K562 (cell line): ENCODE measurements around the gene SLC39A11. TPM values are rescaled to one million over a fixed set of nuclear protein-coding genes. Genes with fewer than 3 reads are reported as not detected.

Experiments used
- ATAC-seq: fragments of 200-7000 bp; cut with Tn5 transposase; 3 replicates; pipeline ENCODE4 v1.9.1; 2020; ENCODE audit warnings: moderate library complexity
- BruUV-seq: library from RNA; stranded (reverse); fragments of 400-500 nt; replicated peaks from 2 replicates; lab custom pipeline; 2021; lab: Mats Ljungman, UMichigan
- CTCF ChIA-PET: fragments of 300-600 bp; formaldehyde crosslinking; extraction: SDS; loops from one replicate; lab custom pipeline; 2021; ENCODE audit warnings: low intra/inter-chr PET ratio; lab: Yijun Ruan, JAX
- POLR2A ChIA-PET: fragments of 300-600, 350-650 bp; sonication (Branson Sonifier 250); formaldehyde crosslinking; extraction: SDS; loops from one replicate; lab custom pipeline; 2021; ENCODE audit warnings: antibody characterized with exemption, inconsistent platforms; lab: Yijun Ruan, JAX
- DNase-seq, 4 experiments: peaks; one replicate each; pipeline versions ENCODE4 v3.0.0 to v3.0.0-alpha.2; 2011 to 2018; ENCODE audit warnings: low spot score in 3 of 4, mixed read lengths in 3 of 4; ENCODE audit errors: extremely low read depth in 1 of 4
- FAIRE-seq: peaks from 2 replicates; lab custom pipeline; 2011; peaks lifted over from hg19 to GRCh38; lab: Jason Lieb, UNC
- H2AFZ ChIP-seq: 2 replicates; pipeline ENCODE4 v1.6.0; 2011; ENCODE audit warnings: low read depth, low read length, control low read depth, inconsistent platforms
- H3K27ac ChIP-seq: fragments of 200-600 bp; 3 replicates; pipeline ENCODE4 v1.8.0; 2011; ENCODE audit warnings: low read depth, mild to moderate bottlenecking, control low read depth, inconsistent platforms, low read length, moderate library complexity, mixed read lengths; ENCODE audit errors: extremely low read depth
- H3K27me3 ChIP-seq, 2 experiments: fragments of 300-600 bp in 1 of 2; 2 replicates in 1 of 2; 3 replicates in 1 of 2; pipeline versions ENCODE4 v1.6.0 to v1.8.0; 2011; ENCODE audit warnings: inconsistent platforms in 2 of 2, low read length in 2 of 2, mild to moderate bottlenecking in 1 of 2, mixed read lengths in 1 of 2, moderate library complexity in 1 of 2; ENCODE audit not compliant: control insufficient read depth in 2 of 2, insufficient read depth in 2 of 2
- H3K36me3 ChIP-seq: fragments of 300-600 bp; 3 replicates; pipeline ENCODE4 v1.8.0; 2011; ENCODE audit warnings: mild to moderate bottlenecking, low read length, inconsistent platforms; ENCODE audit not compliant: control insufficient read depth, insufficient read depth
- H3K4me1 ChIP-seq, 2 experiments: fragments of 200-600 bp in 1 of 2; replicated peaks in 1 of 2; 2 replicates in 1 of 2; 3 replicates in 1 of 2; pipeline versions ENCODE4 v1.5.1 to v1.8.0; 2011; ENCODE audit warnings: inconsistent platforms in 2 of 2, low read length in 2 of 2, mild to moderate bottlenecking in 1 of 2, mixed read lengths in 1 of 2, moderate library complexity in 1 of 2; ENCODE audit not compliant: control insufficient read depth in 2 of 2, insufficient read depth in 2 of 2
- H3K4me2 ChIP-seq: 2 replicates; pipeline ENCODE4 v1.6.1; 2011; ENCODE audit warnings: low read length, control low read depth, inconsistent platforms, mixed read lengths; ENCODE audit not compliant: insufficient read depth
- H3K4me3 ChIP-seq: fragments of 200-600 bp; sonication (generic), shearing (Covaris generic); 2 replicates; pipeline ENCODE4 v1.5.1; 2016; ENCODE audit warnings: control low read depth, inconsistent platforms
- H3K79me2 ChIP-seq: fragments of 200-600 bp; 3 replicates; pipeline ENCODE4 v1.8.0; 2011; ENCODE audit warnings: low read length, inconsistent platforms; ENCODE audit not compliant: control insufficient read depth, insufficient read depth
- H3K9ac ChIP-seq, 2 experiments: 2 replicates each; pipeline versions ENCODE4 v1.6.0 to v1.6.1; 2011; ENCODE audit warnings: low read depth in 2 of 2, low read length in 2 of 2, control low read depth in 1 of 2, inconsistent platforms in 1 of 2, mild to moderate bottlenecking in 1 of 2, mixed read lengths in 1 of 2; ENCODE audit not compliant: insufficient read depth in 1 of 2
- H3K9me1 ChIP-seq: one replicate; pipeline ENCODE4 v1.6.0; 2011; ENCODE audit warnings: inconsistent platforms, mild to moderate bottlenecking, low read length, moderate library complexity; ENCODE audit not compliant: control insufficient read depth, insufficient read depth
- H3K9me3 ChIP-seq: replicated peaks from 2 replicates; pipeline ENCODE4 v1.5.1; 2011; ENCODE audit warnings: low read depth, low read length, inconsistent platforms; ENCODE audit not compliant: control insufficient read depth, insufficient read depth
- H4K20me1 ChIP-seq: replicated peaks from 2 replicates; pipeline ENCODE4 v1.6.1; 2011; ENCODE audit warnings: low read length, inconsistent platforms, mixed read lengths; ENCODE audit not compliant: control insufficient read depth, insufficient read depth
- BDP1 ChIP-seq: IDR thresholded peaks from 3 replicates; pipeline ENCODE4 v1.6.1; 2011; ENCODE audit not compliant: insufficient read length, insufficient read depth
- ELF1 ChIP-seq: fragments of 200-800 bp; sonication (Bioruptor generic); IDR thresholded peaks from 2 replicates; pipeline ENCODE4 v1.6.1; 2016; ENCODE audit warnings: missing genetic modification characterization, missing compliant biosample characterization
- HSF4 ChIP-seq: fragments of 250-450 bp; sonication (Bioruptor Pico); IDR thresholded peaks from 2 replicates; pipeline ENCODE4 v2.1.2; 2022; ENCODE audit warnings: mild to moderate bottlenecking, moderate library complexity, borderline replicate concordance
- RFX7 ChIP-seq: fragments of 250-450 bp; sonication (Bioruptor Pico); IDR thresholded peaks from 2 replicates; pipeline ENCODE4 v1.5.1; 2021; ENCODE audit warnings: mild to moderate bottlenecking
- ZFP30 ChIP-seq: fragments of 250-450 bp; sonication (Bioruptor Pico); IDR thresholded peaks from 2 replicates; pipeline ENCODE4 v1.8.0; 2022; ENCODE audit warnings: moderate library complexity, mild to moderate bottlenecking, inconsistent platforms, borderline replicate concordance
- ZNF318 ChIP-seq, 2 experiments: fragments of 450-650 bp; IDR thresholded peaks; 2 replicates each; pipeline ENCODE4 v1.6.1; 2016; ENCODE audit warnings: mild to moderate bottlenecking in 2 of 2, borderline replicate concordance in 1 of 2, low read depth in 1 of 2, moderate library complexity in 1 of 2
- in situ Hi-C: fragments of 300-500 bp; cut with MboI; formaldehyde crosslinking; loops from 4 replicates; pipeline ENCODE4 v1.15.0; 2018; ENCODE audit warnings: inconsistent platforms, mixed read lengths
- intact Hi-C: fragments of 100-400 bp; cut with micrococcal nuclease; formaldehyde crosslinking; loops from 2 replicates; pipeline ENCODE4 v1.14.2; 2022
- polyA plus RNA-seq, 8 experiments: library from polyadenylated mRNA; depleted of rRNA in 4 of 8; stranded (reverse) in 5 of 8; unstranded in 3 of 8; fragments of >200 nt; fragmentation: Nextera tagmentation in 2 of 8; fragmentation: Illumina TruSeq in 1 of 8; extraction: Ambion mirVana in 2 of 8; extraction: Trizol in 1 of 8; gene quantifications; 2 replicates each; pipeline versions ENCODE4 v1.2.1 to v1.2.3, GENCODE V29; 2011 to 2014; ENCODE audit warnings: inconsistent platforms in 1 of 8, missing spikeins in 1 of 8
- total RNA-seq, 7 experiments: library from RNA; depleted of rRNA in 6 of 7; stranded (reverse); fragments of >200 nt in 6 of 7; fragmentation: Illumina TruSeq in 2 of 7; extraction: Trizol in 2 of 7; gene quantifications; 2 replicates each; pipeline versions ENCODE4 v1.2.1 to v1.2.3, GENCODE V29; 2011 to 2021; ENCODE audit warnings: low replicate concordance in 1 of 7

Gene SLC39A11
- total and polyA plus RNA-seq, 9 of the 15 experiments (the other 6 are each of a cell fraction or from before 2014, with no cell fraction given) = 10.5 to 26.4 (median 13.4) TPM

DNA sequence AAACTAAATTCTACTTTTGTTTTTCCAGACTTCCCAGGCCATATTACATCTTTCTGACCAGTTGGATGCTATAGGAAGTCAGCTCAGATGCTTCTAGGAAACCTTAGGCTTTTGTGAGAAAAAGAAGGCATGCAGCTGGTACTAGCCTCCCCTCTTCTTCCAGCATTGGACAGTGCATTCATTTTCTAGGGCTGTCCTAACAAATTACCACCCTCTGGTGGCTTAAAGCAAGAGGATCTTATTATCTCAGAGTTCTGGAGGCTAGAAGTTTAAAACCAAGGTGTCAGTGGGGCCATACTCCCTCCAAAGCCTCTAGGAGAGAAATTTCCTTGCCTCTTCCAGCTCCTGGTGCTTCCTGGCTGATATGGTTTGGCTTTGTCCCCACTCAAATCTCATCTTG, 467.8 kb downstream of the SLC39A11 start:
- intact Hi-C loops = no loop called here
- no peak for TF ChIP-seq ELF1 (tag)
- TF ChIP-seq ZNF318 (IDR thresholded peaks at IDR 0.05; ENCODE audit: borderline replicate concordance in 1 of 2, low read depth in 1 of 2) = no peak
- no peak for TF ChIP-seq RFX7 (CRISPR knock-in tag)
- no peak for TF ChIP-seq HSF4 (CRISPR knock-in tag)
- TF ChIP-seq BDP1 = no peak
- TF ChIP-seq ZFP30 (CRISPR knock-in tag) = no peak
- Histone ChIP-seq H3K4me1 (no peaks in the 10 kb centered on the region), H3K9me1 (no peaks in the 10 kb centered on the region), H3K79me2 (no peaks in the 10 kb centered on the region), H3K27ac (no peak overlapping the region), H3K9me3 (no peaks in the 10 kb centered on the region), H4K20me1 (no peaks in the 10 kb centered on the region), H3K27me3 (peaks cover 0 to 3% of the 10 kb centered on the region in 2 experiments; a peak in 1 of 5 replicates), H2AFZ (no peak overlapping the region), H3K9ac (no peak overlapping the region), H3K36me3 (no peaks in the 10 kb centered on the region), H3K4me3 (no peak overlapping the region), H3K4me2 (no peak overlapping the region)
- DNase-seq (no peak), FAIRE-seq (no peak), ATAC-seq (no peak)
- ChIA-PET POLR2A (interaction anchor here (0.7 kb wide), 1 partner anchor 916 kb away, joined by 4 read pairs; no protein-coding TSS in a partner anchor), CTCF (no interaction called here)
- BruUV-seq = no TSS peak
- in situ Hi-C loops = no loop called here
